ENCODE results near the gene CEACAM8. TPM values are rescaled to one million over a fixed set of nuclear protein-coding genes. Genes with fewer than 3 reads are reported as not detected.

The CEACAM8 gene
- total RNA-seq, 1 experiment from 2014 or later: not detected

DNA sequence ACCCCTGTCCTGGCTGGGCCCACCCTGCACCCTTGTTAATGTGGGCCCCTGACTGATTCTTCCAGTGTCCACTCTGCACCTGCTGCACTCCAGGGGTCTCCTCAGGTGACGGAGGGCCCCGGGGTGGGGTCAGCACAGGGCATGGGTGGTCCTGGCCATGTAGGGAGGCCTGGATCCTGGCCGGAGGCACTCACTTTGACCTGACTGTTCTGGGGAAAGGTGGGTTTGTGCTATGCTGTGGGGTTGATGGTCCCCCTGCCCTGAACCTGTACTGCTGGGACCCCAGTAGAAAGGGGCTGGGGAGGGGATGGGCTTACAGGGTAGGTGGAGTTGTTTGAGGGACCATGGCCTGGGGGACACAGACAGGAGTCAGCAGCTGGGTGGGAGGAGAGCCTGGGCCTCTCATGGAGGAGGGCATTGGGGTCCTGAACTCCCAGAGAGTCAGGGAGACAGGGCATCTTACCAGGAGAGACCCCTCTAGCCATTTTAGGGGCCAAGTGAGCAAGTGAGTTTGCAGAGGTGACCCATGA is 40.6 kb downstream of the CEACAM8 start (continued):
- TF ChIP-seq, protein P1, sequence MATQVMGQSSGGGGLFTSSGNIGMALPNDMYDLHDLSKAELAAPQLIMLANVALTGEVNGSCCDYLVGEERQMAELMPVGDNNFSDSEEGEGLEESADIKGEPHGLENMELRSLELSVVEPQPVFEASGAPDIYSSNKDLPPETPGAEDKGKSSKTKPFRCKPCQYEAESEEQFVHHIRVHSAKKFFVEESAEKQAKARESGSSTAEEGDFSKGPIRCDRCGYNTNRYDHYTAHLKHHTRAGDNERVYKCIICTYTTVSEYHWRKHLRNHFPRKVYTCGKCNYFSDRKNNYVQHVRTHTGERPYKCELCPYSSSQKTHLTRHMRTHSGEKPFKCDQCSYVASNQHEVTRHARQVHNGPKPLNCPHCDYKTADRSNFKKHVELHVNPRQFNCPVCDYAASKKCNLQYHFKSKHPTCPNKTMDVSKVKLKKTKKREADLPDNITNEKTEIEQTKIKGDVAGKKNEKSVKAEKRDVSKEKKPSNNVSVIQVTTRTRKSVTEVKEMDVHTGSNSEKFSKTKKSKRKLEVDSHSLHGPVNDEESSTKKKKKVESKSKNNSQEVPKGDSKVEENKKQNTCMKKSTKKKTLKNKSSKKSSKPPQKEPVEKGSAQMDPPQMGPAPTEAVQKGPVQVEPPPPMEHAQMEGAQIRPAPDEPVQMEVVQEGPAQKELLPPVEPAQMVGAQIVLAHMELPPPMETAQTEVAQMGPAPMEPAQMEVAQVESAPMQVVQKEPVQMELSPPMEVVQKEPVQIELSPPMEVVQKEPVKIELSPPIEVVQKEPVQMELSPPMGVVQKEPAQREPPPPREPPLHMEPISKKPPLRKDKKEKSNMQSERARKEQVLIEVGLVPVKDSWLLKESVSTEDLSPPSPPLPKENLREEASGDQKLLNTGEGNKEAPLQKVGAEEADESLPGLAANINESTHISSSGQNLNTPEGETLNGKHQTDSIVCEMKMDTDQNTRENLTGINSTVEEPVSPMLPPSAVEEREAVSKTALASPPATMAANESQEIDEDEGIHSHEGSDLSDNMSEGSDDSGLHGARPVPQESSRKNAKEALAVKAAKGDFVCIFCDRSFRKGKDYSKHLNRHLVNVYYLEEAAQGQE (IDR thresholded peaks at IDR 0.05; ENCODE audit: low read depth): no peak

DNA sequence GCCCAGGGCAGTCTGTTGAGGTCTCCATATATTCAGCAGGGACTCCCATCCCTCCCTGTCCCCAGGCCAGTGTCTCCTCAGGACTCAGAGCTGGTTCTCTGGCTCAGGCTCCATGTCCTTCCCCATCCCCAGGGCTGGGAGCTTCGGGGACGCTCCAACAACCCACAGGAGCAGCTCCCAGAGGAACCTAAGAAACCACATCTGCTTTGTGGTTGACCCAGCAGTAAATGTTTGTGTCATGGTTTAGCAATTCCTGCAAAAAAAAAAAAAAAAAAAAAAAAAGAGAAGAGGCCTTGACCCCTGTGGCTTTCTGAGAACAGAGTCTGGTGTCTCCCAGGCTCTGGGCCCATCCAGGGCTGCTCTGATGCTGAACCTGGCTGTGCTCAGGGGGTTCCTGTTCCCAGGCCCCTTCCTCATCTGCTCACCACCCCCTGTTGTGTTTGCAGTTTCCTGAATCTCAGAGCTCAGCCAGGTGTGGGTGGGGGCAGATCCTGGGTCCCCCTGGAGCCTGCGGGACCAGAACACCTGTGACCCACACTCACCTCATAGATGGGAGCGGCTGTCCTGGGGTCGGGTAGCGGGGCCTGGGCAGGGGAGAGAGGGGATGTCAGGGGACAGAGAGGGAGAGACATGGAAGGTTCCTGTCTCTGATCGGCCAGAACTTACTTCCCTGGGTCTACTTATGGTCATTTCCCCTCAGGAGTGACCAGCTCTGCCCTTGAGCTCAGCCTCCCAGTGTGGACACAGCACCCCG is 41.3 kb downstream of the CEACAM8 start:
- intact Hi-C loops (cut with micrococcal nuclease): no loop called here
- H3K9me2 ChIP-seq (ENCODE audit: insufficient read depth): no peaks in the 10 kb centered on the region
- RAD21 ChIA-PET (ENCODE audit: low non-redundant PET in 1 of 2, low total read pairs in 2 of 2, uncharacterized antibody in 2 of 2, unreplicated experiment in 2 of 2): no interaction called here
- H3K4me3 ChIP-seq (replicated peaks in 1 of 2; ENCODE audit: low read depth in 1 of 2, low read length in 2 of 2): no peak overlapping the region
- no peaks in the 10 kb centered on the region for H3K79me2 ChIP-seq (ENCODE audit: insufficient read depth, low read length)
- no peaks in the 10 kb centered on the region for H4K20me1 ChIP-seq (ENCODE audit: insufficient read depth)
- POLR2A ChIA-PET: no interaction called here
- no peak overlapping the region for H3K4me2 ChIP-seq (ENCODE audit: low read length)
- no peak overlapping the region for H3K9ac ChIP-seq (ENCODE audit: low read length)
- ATAC-seq: peak; percentile 42; the same call in 1 of the 2 replicates
- DNase-seq (ENCODE audit: low read depth, low spot score): no peak
- H3K27ac ChIP-seq (ENCODE audit: low read depth, low read length): no peak overlapping the region
- no peak overlapping the region for H2AFZ ChIP-seq (ENCODE audit: low read depth, low read length, poor library complexity, severe bottlenecking)
- H3K9me3 ChIP-seq (ENCODE audit: control insufficient read depth in 1 of 2, insufficient read depth in 1 of 2, low read depth in 1 of 2, low read length in 2 of 2): no peaks in the 10 kb centered on the region
- CTCF ChIA-PET: interaction anchor here (0.7 kb wide), 1 partner anchor 205 kb away, joined by 4 read pairs; no protein-coding TSS in a partner anchor
- no peaks in the 10 kb centered on the region for H3K4me1 ChIP-seq (ENCODE audit: control insufficient read depth in 1 of 2, insufficient read depth in 2 of 2, low read length in 2 of 2)
- no TSS peak for BruUV-seq (replicated peaks)
- no peaks in the 10 kb centered on the region for H3K36me3 ChIP-seq (ENCODE audit: control insufficient read depth in 1 of 2, insufficient read depth in 2 of 2, low read length in 2 of 2)
- H3K27me3 ChIP-seq (ENCODE audit: insufficient read depth, low read length): no peaks in the 10 kb centered on the region
- TF ChIP-seq POLR2AphosphoS5 (IDR thresholded peaks at IDR 0.05; ENCODE audit: low read depth, low read length): no peak
- TF ChIP-seq CEBPB (IDR thresholded peaks at IDR 0.05; ENCODE audit: low read depth): no peak
- TF ChIP-seq RAD21 (IDR thresholded peaks at IDR 0.05; ENCODE audit: low read depth): no peak
- TF ChIP-seq ELF1 (IDR thresholded peaks at IDR 0.05; ENCODE audit: borderline replicate concordance, low read depth): no peak
- no peak for TF ChIP-seq EGR1 (IDR thresholded peaks at IDR 0.05; ENCODE audit: low read depth)
- TF ChIP-seq JUND (IDR thresholded peaks at IDR 0.05): no peak
- TF ChIP-seq TCF7L2 (IDR thresholded peaks at IDR 0.05; ENCODE audit: borderline replicate concordance, extremely low read depth, insufficient read depth, insufficient read length): no peak
- TF ChIP-seq, protein P2, sequence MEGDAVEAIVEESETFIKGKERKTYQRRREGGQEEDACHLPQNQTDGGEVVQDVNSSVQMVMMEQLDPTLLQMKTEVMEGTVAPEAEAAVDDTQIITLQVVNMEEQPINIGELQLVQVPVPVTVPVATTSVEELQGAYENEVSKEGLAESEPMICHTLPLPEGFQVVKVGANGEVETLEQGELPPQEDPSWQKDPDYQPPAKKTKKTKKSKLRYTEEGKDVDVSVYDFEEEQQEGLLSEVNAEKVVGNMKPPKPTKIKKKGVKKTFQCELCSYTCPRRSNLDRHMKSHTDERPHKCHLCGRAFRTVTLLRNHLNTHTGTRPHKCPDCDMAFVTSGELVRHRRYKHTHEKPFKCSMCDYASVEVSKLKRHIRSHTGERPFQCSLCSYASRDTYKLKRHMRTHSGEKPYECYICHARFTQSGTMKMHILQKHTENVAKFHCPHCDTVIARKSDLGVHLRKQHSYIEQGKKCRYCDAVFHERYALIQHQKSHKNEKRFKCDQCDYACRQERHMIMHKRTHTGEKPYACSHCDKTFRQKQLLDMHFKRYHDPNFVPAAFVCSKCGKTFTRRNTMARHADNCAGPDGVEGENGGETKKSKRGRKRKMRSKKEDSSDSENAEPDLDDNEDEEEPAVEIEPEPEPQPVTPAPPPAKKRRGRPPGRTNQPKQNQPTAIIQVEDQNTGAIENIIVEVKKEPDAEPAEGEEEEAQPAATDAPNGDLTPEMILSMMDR (IDR thresholded peaks at IDR 0.05 in 2 of 3, conservative IDR thresholded peaks at IDR 0.05 in 1 of 3; ENCODE audit: borderline replicate concordance in 1 of 3, insufficient read depth in 1 of 3, low read depth in 2 of 3, low read length in 2 of 3): no peak
- TF ChIP-seq SRF (IDR thresholded peaks at IDR 0.05; ENCODE audit: low read depth): no peak
- no peak for TF ChIP-seq ZFX (IDR thresholded peaks at IDR 0.05)
- TF ChIP-seq CBX3 (IDR thresholded peaks at IDR 0.05; ENCODE audit: low read depth): no peak
- TF ChIP-seq ZNF274 (IDR thresholded peaks at IDR 0.05; ENCODE audit: low read depth, low read length): no peak
- TF ChIP-seq FOSL1 (IDR thresholded peaks at IDR 0.05; ENCODE audit: low read depth): no peak
- TF ChIP-seq SIN3A (IDR thresholded peaks at IDR 0.05; ENCODE audit: low read depth): no peak
- TF ChIP-seq YY1 (IDR thresholded peaks at IDR 0.05; ENCODE audit: extremely low read depth, insufficient replicate concordance, low read depth, low read length): no peak
- TF ChIP-seq, protein P3, sequence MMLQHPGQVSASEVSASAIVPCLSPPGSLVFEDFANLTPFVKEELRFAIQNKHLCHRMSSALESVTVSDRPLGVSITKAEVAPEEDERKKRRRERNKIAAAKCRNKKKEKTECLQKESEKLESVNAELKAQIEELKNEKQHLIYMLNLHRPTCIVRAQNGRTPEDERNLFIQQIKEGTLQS (IDR thresholded peaks at IDR 0.05): no peak

Measured in HCT116 (cell line).